ENCODE measurements around the gene DAGLB.

DAGLB gene

DNA sequence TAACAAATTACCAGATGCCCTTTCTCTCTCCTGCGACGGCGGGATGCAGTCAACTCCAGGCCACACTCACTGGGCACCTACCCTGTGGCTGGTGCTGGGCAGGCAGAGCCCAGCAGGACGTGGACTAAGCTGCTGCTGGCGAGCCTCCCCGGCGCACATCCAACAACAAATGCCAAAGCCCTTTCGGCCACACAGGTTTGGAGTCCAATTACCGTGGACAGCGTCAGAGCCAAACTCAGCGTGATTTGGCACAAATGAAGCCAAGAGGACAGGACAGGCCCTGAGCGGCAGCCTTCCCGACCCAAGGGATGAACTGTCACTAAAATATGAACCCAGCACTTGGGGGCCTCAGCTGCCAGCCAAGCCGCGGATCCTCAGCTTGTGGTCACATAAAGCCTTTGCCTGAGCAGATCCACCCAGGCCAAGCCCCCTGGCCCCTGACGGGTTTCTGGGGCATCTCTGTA, 28.4 kb downstream of the DAGLB start:
- TF ChIP-seq, protein P1, sequence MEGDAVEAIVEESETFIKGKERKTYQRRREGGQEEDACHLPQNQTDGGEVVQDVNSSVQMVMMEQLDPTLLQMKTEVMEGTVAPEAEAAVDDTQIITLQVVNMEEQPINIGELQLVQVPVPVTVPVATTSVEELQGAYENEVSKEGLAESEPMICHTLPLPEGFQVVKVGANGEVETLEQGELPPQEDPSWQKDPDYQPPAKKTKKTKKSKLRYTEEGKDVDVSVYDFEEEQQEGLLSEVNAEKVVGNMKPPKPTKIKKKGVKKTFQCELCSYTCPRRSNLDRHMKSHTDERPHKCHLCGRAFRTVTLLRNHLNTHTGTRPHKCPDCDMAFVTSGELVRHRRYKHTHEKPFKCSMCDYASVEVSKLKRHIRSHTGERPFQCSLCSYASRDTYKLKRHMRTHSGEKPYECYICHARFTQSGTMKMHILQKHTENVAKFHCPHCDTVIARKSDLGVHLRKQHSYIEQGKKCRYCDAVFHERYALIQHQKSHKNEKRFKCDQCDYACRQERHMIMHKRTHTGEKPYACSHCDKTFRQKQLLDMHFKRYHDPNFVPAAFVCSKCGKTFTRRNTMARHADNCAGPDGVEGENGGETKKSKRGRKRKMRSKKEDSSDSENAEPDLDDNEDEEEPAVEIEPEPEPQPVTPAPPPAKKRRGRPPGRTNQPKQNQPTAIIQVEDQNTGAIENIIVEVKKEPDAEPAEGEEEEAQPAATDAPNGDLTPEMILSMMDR (IDR thresholded peaks at IDR 0.05): no peak

DNA sequence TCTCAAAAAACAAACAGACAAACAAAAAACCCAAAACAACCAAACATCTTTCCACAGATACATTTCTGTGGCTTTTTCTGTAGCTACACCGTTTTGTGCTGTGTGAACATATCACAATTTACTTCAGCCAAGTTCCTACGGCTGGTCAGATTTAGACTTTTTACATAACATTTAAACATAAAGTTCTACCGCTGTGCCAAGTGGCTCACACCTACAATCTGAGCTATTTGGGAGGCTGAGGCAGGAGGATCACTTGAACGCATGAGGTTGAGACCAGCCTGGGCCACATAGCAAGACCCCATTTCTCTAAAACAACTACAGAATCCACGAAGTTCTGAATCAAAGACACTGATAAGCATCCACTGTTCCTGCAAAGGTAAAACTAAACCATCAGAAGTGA, 30.3 kb downstream of the DAGLB start:
- TF ChIP-seq, protein P1 (IDR thresholded peaks at IDR 0.05): no peak

DNA sequence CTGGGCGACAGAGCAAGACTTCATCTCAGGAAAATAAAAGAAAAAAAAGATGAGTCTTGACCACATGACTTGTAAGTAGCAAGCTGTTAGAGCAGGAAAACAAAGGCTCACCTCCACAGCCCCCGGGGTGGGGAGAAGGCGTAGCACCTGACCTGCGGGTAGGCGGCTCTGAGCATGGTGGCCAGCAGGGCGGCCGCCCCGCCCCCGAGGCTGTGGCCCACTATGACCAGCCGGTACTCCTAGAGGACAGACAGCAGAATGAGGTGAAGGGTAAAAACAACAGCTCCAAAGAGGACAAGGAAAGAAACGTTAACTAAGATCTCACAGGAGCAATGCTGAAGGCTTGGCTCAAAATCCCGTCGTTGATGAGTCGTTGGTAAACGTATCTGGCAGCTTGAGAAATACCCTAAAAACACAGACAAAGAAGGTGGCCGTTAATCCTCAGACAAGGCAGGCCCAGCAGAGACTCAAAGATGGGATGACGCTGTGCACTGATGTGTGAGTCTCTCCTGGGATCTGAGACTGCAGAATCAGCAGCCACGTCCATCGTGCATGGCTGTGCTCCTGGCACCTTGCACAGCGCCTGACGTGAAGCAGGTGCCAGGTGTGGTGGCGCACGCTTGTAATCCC, 31.1 kb downstream of the DAGLB start:
- TF ChIP-seq, protein P1 (IDR thresholded peaks at IDR 0.05): no peak

DNA sequence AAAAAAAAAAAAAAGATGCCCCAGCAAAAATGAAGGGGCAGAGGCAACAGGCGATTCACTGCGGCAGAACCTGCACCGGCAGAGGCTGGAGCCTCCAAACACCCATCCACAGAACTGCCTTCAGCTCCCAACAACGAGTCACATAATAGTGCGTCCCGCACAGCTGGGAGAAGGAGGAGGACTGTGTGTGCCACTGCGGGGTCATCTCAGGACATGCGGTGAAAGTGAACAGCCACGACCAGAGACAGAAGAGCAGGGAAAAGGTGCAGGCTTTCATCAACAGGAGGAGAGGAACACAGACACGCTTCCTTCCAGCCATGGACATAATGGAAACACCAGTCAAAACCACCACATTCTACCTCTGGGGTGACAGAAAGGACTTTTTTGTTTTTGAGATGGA, 34.1 kb downstream of the DAGLB start:
- TF ChIP-seq, protein P1 (IDR thresholded peaks at IDR 0.05): no peak

DNA sequence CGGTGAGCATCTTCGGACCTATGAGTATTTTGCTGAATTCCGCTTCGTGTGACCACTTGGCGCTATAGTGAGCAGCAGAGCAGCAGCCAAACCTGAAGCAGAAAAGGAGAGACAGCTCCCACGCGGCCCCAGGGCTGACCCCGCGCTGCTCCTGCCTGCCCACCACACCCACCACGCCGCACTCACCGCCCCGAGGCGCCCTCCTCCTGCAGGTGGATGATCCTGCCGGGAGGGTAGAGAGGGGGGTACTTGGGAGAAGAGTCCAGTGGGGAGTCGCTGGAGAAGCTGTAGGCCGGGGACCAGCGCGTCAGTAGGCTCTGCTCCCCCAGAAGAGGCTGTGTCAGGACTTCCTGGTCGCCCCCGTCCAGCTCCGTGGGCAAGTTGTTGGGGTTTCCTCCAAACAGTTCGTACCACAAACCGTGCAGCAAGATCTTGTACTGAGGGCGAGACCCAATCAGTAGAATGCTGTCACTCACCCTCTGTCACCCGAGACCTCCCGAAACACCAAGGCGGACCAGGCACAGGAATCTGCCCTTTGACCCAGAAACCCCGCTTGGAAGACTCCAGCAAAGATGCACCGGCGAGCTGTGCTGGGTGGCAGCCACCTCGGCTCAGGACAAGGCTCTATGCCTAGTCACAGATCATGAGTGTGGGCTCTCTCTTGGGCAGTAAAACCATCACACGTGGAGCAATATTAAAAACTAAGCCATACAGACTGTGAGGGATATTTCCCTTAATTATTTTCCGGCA, 37.6 kb downstream of the DAGLB start:
- TF ChIP-seq, protein P1 (IDR thresholded peaks at IDR 0.05): no peak

DNA sequence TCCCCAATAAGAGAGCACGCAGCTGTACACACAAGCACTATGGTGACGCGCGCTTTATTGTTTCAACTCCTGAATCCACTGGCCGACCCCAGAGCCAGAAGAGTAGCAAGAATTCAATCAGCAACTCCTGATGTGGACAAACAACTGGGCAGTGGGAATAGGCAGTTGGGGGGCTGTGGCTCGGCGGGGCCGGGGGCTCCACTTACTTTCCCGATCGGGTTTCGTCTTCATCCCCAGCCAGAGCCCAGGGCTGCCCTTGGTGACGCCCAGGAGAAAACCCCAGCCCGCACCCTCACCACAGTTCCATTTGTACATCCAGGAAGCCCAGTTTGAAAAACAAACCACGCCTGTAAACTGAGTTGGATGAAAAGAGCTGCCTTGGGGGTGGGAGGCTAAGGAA, 38.7 kb downstream of the DAGLB start:
- TF ChIP-seq, protein P1 (IDR thresholded peaks at IDR 0.05): no peak

DNA sequence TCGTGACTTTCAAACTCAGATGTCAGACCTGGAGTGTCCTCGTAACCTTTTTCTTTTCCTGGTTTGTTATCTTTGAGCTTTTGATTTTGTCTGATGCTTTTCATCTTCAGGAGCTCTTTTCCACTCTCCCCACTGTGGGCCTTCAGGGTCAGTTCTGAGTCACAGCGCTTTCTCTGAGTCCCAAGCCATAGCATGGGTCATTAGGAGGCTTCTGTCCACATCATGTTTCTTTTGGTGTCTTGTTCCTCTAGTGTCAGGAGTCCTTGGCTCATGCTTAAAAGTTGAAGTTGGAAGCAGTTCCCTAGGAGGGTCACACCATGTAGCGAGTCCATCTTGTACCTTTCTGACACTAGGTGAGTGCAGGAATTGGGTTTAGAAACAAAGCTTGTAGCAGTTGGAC, 40.3 kb downstream of the DAGLB start:
- TF ChIP-seq, protein P1 (IDR thresholded peaks at IDR 0.05): no peak
